COLO668 (cell line): ENCODE data around the gene FLII.
A peak's percentile ranks its signal among the peaks of the same experiment; 100 is the strongest.

Source experiments
- DNase-seq: peaks from one replicate; lab custom pipeline; 2025; ENCODE audit not compliant: unreplicated experiment; lab: John Stamatoyannopoulos, UW

Gene FLII

GRCh38 chr17:18260332-18261145 is 2.0 kb upstream of the FLII start, which contains the start of gene MIEF2:
MIEF2 (plus strand) TSS chr17:18260662; CDS start chr17:18262721, 2,059 bp downstream.
- peak; percentile 88 for DNase-seq

- no peak for DNase-seq
These were observed 1.2 kb upstream of the FLII start for GRCh38 chr17:18259621-18260331.

GRCh38 chr17:18257982-18258355 is 569 bp downstream of the FLII start:
- DNase-seq: peak; percentile 53

- no peak for DNase-seq
These were observed 1.1 kb downstream of the FLII start for GRCh38 chr17:18257268-18257981.

DNA sequence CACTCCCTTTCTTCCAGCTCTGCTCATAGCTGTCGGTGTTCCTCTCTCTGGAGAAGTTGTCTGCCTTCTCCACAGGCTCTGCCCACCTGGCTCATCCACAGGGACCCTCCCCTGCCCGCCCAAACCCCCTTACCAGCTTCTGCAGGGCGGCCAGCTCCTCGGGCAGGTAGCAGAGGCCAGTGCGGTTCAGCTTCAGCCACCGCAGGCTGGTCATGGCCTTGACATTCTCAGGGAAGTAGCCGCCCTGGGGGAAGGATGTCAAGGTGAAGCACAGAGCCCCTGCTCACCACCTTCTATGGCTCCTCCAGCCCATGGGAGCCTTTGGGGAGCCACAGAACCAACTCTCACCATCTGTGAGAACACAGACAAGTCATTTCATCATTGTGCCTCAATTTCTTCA is 1.8 kb downstream of the FLII start:
- no peak for DNase-seq

DNA sequence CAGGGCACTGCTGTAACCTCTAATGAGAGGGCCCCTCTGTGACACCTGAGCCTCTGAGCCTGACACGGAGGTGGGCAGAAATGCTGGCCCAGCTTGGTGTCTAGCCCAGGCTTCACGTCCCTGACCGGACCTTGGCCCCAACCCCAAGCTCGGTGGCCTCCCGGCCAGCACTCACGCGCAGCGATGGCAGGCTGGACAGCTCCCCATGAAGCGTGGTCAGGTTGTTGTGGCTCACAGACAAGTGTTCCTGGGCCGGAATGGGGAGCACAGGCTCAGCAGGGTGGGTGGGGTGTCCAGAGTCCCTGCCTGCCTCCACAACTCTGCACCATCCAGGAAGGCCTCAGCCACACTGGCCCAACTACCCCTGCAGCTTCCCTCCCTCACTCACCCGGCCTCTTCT is 2.2 kb downstream of the FLII start:
- DNase-seq: no peak

GRCh38 chr17:18254888-18255649 is 3.5 kb downstream of the FLII start:
- DNase-seq: no peak

- no peak for DNase-seq
These were observed 4.4 kb downstream of the FLII start for GRCh38 chr17:18253947-18254821.

DNA sequence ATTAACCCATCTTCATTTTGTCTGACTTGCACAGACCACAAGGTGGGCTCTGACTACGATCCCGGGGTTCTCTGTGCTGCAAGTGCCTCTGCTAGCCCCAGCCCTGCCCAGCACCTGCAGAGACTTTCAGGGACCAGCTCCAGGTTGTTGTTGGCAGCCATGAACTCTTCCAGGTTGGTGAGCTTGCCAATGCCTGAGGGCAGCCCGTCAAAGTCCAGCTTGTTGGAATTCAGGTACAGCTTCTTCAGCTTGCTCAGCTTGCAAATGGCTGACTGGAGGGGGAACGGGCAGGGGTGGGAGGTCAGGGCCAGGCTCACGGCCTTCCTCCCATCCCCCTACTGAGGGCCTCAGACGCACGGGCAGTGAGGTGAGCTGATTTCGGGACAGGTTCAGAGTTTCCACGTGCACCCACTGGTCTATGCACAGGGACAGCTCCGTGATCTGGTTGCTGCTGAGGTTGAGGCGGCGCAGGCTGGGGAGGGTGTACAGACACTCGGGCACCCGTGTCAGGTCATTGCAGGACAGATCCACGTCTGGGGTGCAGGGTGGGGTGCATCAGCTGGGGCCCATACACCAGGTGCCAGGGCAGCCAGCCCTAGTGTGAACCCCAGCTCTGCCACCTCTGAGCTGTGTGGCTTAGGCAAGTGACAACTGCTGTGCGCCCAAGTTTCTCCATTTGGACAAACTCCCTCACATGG is 5.2 kb downstream of the FLII start:
- no peak for DNase-seq

DNA sequence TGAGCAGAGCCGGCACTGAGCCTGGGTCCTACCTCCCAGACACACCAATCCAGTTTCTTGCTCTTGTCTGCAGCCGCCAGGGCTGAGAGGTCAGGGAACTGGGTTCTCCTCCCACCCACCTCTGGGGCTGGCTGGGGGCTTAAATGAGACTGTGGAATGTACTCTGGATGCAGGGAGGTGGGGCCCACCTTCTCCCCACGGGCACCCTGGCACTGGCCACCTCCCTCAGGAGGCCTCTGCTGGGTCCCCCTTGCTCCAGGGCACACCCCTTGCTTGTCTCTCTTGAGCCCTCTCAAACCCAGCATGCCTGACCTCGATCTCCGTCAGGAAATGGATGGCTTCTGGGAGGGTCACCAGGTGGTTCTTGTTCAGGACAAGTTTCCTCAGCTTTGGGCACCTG is 6.4 kb downstream of the FLII start:
- DNase-seq: no peak

DNA sequence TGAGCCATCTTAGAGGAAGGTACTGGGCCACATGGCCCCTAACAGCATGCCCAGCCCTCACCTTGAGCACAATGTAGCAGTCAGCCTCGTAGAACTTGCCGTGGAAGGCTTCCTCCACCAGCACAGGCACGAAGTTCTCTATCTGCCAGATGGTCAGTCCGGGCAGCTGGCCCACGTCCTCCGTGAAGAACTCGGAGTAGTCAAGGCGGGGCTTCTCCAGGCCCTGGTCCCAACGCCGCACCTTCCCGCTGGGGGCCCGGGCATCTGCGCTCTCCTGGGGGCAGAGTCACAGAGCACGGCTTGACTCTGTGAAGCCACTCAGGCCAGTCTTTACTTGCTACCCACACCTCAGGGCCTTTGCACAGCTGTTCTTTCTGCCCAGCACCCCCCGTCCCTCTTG is 7.3 kb downstream of the FLII start:
- DNase-seq: no peak

- no peak for DNase-seq
These were observed 7.8 kb downstream of the FLII start for GRCh38 chr17:18250708-18251107.

DNA sequence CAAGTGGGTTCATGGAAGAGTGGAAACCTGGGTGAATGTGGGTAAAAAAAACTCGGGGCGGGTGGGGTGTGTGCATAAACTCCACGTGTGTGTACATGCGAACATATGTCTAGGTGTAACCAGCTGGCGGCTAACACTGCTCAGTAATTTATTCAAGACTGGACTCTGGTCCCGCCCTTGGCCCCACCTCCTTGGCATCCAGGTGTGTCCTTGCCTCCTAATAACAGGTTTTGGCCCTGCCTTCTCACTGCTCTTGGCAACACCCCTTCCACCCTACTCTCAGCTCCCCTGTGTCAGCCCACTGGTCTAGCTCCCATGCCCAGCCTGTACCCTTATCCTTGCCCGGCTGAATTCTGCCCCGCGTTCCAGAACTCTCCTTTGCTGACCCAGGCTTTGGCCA is 8.3 kb downstream of the FLII start:
- DNase-seq: peak; percentile 55

- DNase-seq: no peak
These were observed 9.7 kb downstream of the FLII start for GRCh38 chr17:18248811-18249210.

DNA sequence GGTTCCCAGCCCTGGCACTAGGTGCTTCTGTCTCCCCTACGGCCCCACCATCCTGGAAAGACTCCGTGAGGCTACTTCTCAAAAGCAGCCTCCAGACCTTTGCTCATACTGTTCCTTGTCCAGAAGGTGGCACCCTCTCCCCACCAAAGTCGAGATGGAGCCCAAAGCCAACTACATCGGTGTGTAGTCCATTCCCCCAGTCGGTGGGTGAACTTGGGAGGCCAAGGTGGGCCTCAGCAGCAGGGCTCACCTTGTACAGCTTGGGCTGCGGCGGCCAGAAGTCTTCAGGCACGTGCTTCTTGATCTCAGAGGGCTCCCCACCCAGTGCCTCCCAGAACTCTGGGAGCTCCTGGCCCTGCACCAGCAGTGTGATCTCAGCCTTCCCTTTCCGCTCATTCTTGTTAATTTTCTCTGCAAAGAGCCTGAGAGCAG is 10.2 kb downstream of the FLII start:
- DNase-seq: peak; percentile 43

DNA sequence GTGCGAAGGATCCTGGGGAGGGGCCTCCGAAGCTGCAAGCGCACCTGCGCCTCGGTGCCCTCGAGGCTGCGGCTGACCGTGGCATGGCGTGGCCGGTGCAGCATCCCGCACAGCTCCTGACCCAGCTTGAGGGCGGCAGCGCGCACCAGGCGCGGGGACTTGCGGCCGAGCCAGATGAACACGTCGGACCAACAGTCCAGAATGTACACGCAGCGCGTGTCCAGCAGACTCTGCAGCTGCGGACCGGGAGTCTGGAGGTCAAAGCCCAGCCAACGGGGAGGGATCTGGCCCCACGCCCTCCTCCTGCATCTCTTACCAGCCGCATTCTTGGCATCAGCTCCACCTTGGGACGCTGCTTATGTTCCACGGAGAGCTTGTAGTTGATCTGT is 10.9 kb downstream of the FLII start:
- DNase-seq: no peak

DNA sequence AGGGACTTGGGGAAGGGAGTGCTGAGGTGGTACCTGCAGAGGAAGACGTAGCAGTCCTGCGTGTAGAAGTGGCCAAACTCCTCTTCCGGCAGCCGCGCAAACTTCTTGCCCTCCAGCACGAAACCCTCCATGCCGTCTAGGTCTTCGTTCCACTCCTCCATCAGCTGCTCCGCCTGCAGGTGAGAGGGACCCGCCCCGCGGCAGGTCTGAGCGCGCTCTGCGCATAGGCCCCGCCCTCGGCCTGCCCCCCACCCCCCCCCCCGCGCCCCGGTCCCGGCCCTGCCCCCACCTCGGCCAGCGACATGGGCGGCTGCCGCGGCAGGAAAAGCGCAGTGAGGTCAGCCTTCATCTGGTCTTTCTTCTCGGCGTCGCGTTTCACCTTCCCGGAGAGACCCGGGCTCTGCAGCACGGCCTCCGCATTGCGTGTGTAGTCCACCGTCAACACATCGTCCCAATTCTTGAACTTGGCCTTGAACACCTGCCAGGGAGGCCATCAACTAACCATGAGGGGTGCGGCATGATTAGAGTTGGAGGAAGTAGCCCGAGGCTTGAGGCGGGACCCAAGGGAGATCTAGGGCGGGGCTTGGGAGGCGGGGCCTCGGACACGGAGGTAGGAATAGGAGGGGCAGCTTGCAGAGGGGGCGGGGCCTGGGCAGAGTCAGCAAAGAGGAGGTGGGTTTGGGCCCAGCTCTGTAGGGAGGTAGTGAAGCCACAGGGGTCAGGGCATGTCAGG is 11.5 kb downstream of the FLII start:
- peak; percentile 68 for DNase-seq

DNA sequence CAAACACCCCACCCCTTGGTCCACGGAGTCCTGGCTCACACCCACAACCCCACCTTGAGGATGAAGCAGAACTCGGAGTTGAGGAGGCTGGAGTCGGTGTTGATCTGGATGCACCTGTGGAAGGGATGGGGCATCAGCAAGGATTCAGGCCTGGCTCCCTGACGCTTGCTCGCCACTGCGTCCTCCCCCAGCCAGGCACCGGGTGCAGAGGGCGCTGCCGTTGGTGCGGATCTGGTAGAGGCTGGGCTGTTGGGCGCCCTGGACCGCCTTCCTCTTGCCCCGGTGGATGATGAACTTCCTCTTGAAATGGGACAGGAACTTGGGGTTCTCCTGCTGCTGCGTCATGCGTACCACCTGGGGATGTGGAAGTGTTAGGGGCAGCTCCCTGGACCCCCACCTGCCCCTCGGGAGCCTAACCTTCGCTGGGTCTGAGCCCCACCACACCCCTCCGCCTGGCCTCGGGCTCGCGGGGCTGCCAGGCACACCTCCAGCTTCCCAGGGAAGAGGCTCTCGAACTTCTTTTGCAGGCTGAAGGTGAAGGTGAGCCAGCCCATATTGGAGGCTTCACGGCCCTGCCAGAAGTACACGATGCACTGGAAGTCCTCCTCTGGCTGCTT is 12.3 kb downstream of the FLII start:
- no peak for DNase-seq
